Camera-type eye (tissue), 1 donor: ENCODE data around the gene C1RL. TPM values are rescaled to one million over a fixed set of nuclear protein-coding genes. Genes with fewer than 3 reads are reported as not detected.

ENCODE experiments used
- total RNA-seq: library from RNA; depleted of rRNA; stranded (reverse); fragments of >200 nt; gene quantifications from one replicate; pipeline ENCODE4 v1.2.3, GENCODE V29; 2014

The C1RL gene, protein sequence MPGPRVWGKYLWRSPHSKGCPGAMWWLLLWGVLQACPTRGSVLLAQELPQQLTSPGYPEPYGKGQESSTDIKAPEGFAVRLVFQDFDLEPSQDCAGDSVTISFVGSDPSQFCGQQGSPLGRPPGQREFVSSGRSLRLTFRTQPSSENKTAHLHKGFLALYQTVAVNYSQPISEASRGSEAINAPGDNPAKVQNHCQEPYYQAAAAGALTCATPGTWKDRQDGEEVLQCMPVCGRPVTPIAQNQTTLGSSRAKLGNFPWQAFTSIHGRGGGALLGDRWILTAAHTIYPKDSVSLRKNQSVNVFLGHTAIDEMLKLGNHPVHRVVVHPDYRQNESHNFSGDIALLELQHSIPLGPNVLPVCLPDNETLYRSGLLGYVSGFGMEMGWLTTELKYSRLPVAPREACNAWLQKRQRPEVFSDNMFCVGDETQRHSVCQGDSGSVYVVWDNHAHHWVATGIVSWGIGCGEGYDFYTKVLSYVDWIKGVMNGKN
- total RNA-seq = 16.5 TPM

DNA sequence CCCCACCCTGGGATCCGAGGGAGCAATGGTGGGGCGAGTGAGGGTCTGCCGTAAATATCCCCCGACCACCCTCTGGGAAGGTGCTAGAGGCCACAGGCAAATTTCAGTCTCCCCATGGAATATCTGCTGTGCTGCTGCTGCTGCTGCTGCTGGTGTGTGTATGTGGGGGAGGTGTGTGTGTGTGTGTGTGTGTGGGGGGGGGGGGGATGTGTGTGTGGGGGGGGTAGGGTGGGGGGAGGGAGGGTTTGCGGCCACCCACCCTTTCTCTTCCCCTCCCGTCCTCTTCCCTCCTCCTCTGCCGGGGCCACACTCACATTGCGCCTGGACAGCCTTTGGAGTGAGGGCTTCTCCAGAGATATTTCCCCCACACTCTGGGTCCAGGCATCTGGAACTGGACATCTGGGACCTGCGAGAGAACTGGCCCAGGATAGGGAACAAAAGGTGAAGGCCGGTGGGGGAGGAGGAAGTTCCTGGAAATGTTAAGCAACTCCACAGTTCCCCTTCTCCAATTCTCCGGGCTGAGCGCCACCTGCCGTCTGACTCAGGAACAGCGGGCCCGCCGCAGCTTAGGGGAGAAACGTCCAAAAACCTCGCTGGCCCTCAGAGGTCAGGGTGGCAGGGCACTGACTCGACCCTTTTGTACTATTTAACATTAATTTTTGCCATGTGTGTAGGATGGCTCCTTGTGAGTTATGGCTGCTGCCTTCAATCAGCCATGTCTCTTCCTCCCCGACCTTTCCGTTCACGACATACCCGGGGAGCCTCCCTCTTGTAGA lies at the start of gene C1RL:
Gene C1RL (minus strand): TSS at position 419 of the 776 bp plus-strand sequence. CDS start 34 bp downstream, at position 385.

DNA sequence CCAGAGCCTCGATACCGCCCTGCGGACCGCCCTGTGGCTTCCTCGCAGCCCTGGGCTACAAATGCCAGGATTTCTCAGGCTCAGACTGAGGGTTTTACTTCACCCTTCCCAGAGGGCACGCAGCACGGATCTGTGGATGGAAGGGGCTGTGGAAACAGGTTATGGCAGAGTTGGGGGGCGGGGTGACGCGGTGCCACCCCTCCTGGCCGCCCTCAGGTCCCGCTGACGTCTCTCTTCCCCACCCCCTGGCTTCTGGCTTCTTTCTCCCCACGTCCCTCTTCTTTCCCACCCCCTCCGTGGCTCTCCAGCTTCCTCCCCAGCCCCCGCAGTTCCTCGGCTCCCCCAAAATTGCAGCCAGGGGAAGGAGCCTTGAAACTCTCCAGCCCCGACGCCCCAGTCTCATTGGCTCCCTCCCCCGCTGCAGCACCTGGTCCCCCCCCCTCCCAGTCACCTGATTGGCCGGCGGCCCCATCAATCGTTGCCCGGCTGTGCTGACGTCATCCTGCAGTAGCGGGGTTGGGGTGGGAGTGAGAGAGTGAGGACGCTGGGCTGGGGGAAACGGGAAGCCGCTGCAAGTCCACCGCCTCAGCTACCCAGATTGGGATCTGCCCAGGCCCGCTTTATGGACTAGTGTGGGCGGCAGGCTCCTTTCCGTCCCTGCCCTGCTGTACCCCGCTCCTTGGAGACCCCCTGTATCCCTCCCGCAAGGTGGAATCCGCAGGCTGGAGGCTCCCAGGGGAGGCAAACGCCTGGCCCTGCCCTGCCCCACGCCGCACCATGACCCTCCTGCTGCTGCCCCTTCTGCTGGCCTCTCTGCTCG lies 21.1 kb upstream of the C1RL start, which contains the start of gene CLSTN3:
Gene CLSTN3 (plus strand): TSS at position 500 of the 820 bp plus-strand sequence. CDS start 278 bp downstream, at position 778.

DNA sequence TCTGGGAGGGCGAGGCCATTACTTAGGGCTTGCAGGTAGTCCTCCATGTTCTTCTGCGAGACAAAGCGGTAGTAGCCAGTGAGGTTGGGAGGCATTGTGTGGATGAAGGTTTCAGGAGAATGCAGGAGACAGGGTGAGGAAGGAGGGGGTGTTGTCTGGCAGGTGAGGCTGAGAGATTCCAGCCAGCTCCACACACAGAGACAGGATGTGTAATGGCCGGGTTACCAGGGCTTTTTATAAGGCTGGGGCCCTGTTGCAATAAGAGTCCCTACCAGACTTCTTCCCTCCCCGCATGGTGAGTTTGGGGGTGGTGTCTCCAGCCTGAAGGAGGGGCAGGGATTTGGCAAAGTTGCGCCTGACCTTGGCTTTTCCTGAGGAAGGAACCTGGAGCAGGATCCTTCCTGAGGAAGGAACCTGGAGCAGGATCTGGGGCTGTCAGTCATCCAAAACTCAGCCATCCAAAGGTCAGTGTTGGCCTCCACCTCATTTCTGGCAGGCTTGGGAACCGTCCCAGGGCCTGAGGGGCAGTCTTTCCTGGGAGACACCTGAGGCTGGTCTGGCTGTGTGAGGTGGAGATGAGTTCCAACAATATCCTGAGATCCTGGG lies 19.8 kb upstream of the C1RL start, which contains the start of gene RBP5:
Gene RBP5 (minus strand): TSS at position 209 of the 606 bp plus-strand sequence. CDS start 114 bp downstream, at position 95.

DNA sequence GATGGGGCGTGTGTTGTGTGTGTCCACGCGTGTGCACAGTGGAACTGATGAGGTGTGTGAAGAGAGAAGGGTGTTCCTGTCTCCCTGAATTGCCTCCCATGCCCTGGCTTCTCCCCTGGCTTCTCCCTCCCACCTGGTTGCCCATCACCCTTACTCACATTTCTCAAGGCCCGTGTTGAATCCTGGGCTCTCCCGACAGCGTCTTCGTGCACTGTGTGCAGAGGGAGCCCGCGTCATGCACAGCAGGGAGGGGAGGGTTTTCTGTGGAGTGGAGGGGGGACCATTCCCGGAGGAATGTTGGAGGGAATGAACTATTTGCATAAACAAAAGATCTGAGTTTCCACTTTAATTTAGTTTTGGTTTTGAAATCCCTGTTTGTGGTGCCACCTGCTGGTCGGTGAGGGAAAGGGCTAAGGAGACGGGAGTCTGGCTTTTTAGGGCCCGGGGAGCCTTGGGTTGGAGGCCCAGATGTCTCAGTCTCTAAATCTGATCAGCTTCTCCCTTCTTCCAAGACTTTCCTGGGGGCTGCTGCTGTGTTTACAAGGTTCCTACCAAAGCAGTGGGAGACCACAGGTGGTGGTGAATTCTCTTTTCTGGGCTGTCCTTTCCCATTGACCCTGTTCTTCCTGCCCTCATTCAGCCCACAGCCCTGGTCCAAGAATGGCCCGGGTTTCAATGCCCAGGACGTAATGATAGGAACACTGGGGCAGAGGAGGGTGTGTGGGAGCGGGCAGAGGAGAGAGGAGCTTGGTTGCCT lies 16.6 kb downstream of the C1RL start, which contains the start of gene C1R:
Gene C1R (minus strand): TSS at position 217 of the 757 bp plus-strand sequence. CDS start 57 bp downstream, at position 160.

DNA sequence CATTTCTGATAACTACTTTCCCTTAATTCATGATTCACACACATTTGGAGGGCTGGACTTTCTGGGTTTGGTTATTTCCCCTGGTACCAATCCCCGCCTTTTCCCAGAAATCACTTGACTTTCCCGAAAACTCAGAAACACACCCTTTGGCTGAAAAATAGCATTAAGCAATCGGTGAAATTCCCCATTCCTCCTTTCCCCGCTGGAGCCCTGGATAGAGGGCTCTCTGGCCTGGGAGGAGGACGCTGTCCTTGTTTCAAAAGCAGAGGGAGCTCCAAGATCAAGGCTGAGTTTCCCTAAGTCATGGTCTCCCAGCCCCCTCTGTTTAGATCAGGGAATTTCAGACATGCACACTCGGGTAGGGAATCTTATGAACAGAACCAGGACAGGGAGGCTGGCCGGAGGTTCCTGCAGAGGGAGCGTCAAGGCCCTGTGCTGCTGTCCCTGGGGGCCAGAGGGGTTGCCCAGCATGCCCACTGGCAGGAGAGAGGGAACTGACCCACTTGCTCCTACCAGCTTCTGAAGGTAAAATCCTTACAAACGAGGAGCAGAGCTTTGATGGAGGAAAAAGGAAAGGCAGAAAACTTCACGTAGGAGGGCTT lies 48.6 kb downstream of the C1RL start, which contains the start of gene C1S:
Gene C1S (plus strand): TSS at position 366 of the 602 bp plus-strand sequence. CDS start 1,195 bp downstream, outside the sequence.

Other genes starting within 250 kb of the C1RL start
- 547 TPM for gene TPI1, start 241.7 kb downstream of the C1RL start, total RNA-seq
- 5.1 TPM for gene SPSB2, start 235.9 kb downstream of the C1RL start, total RNA-seq
- gene LRRC23, start 204.4 kb downstream of the C1RL start, total RNA-seq = 14.5 TPM
- 172 TPM for gene ENO2, start 194.6 kb downstream of the C1RL start, total RNA-seq
- gene ATN1, start 181.3 kb downstream of the C1RL start, total RNA-seq = 50.9 TPM
- gene RNU7-1, start 165.4 kb downstream of the C1RL start, total RNA-seq = not detected
- gene C12orf57, start 165.2 kb downstream of the C1RL start, total RNA-seq = 139 TPM
- gene PTPN6, start 157.9 kb downstream of the C1RL start, total RNA-seq = 5.1 TPM
- 135 TPM for gene PHB2, start 138.6 kb downstream of the C1RL start, total RNA-seq
- 34.5 TPM for gene EMG1, start 138.3 kb downstream of the C1RL start, total RNA-seq
- gene LPCAT3, start 90.7 kb downstream of the C1RL start, total RNA-seq = 14.7 TPM
- 91.4 TPM for gene C1S, start 48.5 kb downstream of the C1RL start, total RNA-seq
- 94.5 TPM for gene C1R, start 16.8 kb downstream of the C1RL start, total RNA-seq
- gene RBP5, start 19.7 kb upstream of the C1RL start, total RNA-seq = 1.4 TPM
- 170 TPM for gene CLSTN3, start 21.2 kb upstream of the C1RL start, total RNA-seq
- 52.9 TPM for gene PEX5, start 80.5 kb upstream of the C1RL start, total RNA-seq
- gene ACSM4, start 194.9 kb upstream of the C1RL start, total RNA-seq = not detected